SU-DHL-6 (cell line): ENCODE measurements around the gene EFCAB6.

Experiments used
- H2AFZ ChIP-seq: fragments of 200-600 bp; sonication (generic); 2 replicates; pipeline ENCODE4 v1.6.1; 2014; ENCODE audit warnings: low read depth, mild to moderate bottlenecking, moderate library complexity, mixed read lengths, antibody characterized with exemption, low read length; ENCODE audit not compliant: severe bottlenecking
- H3F3A ChIP-seq: fragments of 200-600 bp; shearing (Covaris generic); 2 replicates; pipeline ENCODE4 v1.6.0; 2016; ENCODE audit warnings: antibody characterized with exemption, mild to moderate bottlenecking; ENCODE audit not compliant: insufficient read depth
- H3K27ac ChIP-seq: fragments of 200-600 bp; sonication (generic); 2 replicates; pipeline ENCODE4 v1.5.1; 2016; ENCODE audit warnings: low read depth, mild to moderate bottlenecking, low read length, moderate library complexity, mixed read lengths
- H3K27me3 ChIP-seq: fragments of 200-600 bp; sonication (generic), shearing (Covaris generic); 2 replicates; pipeline ENCODE4 v1.6.0; 2014; ENCODE audit warnings: mild to moderate bottlenecking, low read length
- H3K36me3 ChIP-seq: fragments of 200-600 bp; sonication (generic); 2 replicates; pipeline ENCODE4 v1.6.1; 2014; ENCODE audit warnings: mild to moderate bottlenecking, low read length, mixed read lengths
- H3K4me2 ChIP-seq: fragments of 300-600, 200-600 bp; shearing (Covaris generic), sonication (generic); 2 replicates; pipeline ENCODE4 v1.6.0; 2014; ENCODE audit warnings: low read length, low read depth, mild to moderate bottlenecking; ENCODE audit not compliant: poor library complexity, severe bottlenecking
- H3K4me3 ChIP-seq: fragments of 200-600 bp; sonication (generic); 2 replicates; pipeline ENCODE4 v1.5.1; 2014; ENCODE audit warnings: antibody characterized with exemption, low read length, mild to moderate bottlenecking, mixed read lengths; ENCODE audit not compliant: insufficient read depth, poor library complexity, severe bottlenecking
- H3K79me2 ChIP-seq: fragments of 200-600 bp; sonication (generic); 2 replicates; pipeline ENCODE4 v1.6.1; 2014; ENCODE audit warnings: mild to moderate bottlenecking, low read length, moderate library complexity; ENCODE audit not compliant: insufficient read depth
- H3K9ac ChIP-seq: fragments of 200-600 bp; sonication (generic); 2 replicates; pipeline ENCODE4 v1.7.0; 2014; ENCODE audit warnings: mild to moderate bottlenecking, low read length
- H3K9me2 ChIP-seq: fragments of 200-600 bp; sonication (generic); replicated peaks from 2 replicates; pipeline ENCODE4 v1.6.1; 2014; ENCODE audit warnings: low read length; ENCODE audit not compliant: insufficient read depth
- H3K9me3 ChIP-seq: fragments of 200-600 bp; sonication (generic); 2 replicates; pipeline ENCODE4 v1.6.1; 2014; ENCODE audit warnings: low read length, mixed read lengths; ENCODE audit not compliant: insufficient read depth
- H4K20me1 ChIP-seq: fragments of 200-600 bp; sonication (generic); 2 replicates; pipeline ENCODE4 v1.6.1; 2014; ENCODE audit warnings: low read depth, mild to moderate bottlenecking, antibody characterized with exemption, low read length, moderate library complexity, mixed read lengths
- EZH2phosphoT487 ChIP-seq: fragments of 200-600 bp; sonication (generic), shearing (Covaris generic); conservative IDR thresholded peaks from 2 replicates; pipeline ENCODE4 v1.6.1; 2018; ENCODE audit warnings: mild to moderate bottlenecking, antibody characterized with exemption, low read length, moderate library complexity, mixed read lengths
- TF ChIP-seq, protein P1 (sequence below): fragments of 200-600 bp; sonication (generic); IDR thresholded peaks from one replicate; pipeline ENCODE4 v1.5.1; 2017; ENCODE audit warnings: antibody characterized with exemption, mild to moderate bottlenecking, low read length, moderate library complexity; ENCODE audit not compliant: insufficient read depth, poor library complexity, severe bottlenecking

EFCAB6 gene

DNA sequence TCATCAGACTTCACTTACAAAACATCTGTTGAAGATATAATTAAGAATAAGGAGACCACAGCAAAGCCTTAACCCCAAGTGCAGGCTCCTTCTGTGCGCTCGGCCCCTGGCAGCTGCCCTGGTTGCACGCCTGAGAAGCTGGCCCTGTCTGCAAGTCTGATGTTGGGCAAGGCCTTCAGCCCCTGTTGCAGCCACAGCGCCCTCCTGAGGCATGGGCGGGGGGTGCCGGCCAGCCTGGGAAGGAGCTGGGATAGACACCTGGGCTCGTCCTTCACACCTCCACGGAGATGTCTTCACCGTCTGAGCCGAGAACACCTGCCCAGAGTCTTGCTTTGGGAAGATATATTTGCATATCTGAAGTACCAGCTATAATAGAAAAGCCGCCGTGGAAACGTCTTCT, 296.2 kb downstream of the EFCAB6 start:
- TF ChIP-seq EZH2phosphoT487, result no peak
- TF ChIP-seq, protein P1, sequence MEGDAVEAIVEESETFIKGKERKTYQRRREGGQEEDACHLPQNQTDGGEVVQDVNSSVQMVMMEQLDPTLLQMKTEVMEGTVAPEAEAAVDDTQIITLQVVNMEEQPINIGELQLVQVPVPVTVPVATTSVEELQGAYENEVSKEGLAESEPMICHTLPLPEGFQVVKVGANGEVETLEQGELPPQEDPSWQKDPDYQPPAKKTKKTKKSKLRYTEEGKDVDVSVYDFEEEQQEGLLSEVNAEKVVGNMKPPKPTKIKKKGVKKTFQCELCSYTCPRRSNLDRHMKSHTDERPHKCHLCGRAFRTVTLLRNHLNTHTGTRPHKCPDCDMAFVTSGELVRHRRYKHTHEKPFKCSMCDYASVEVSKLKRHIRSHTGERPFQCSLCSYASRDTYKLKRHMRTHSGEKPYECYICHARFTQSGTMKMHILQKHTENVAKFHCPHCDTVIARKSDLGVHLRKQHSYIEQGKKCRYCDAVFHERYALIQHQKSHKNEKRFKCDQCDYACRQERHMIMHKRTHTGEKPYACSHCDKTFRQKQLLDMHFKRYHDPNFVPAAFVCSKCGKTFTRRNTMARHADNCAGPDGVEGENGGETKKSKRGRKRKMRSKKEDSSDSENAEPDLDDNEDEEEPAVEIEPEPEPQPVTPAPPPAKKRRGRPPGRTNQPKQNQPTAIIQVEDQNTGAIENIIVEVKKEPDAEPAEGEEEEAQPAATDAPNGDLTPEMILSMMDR, result no peak
- H2AFZ ChIP-seq, result no peak overlapping the region
- no peak overlapping the region for H3K4me3 ChIP-seq

DNA sequence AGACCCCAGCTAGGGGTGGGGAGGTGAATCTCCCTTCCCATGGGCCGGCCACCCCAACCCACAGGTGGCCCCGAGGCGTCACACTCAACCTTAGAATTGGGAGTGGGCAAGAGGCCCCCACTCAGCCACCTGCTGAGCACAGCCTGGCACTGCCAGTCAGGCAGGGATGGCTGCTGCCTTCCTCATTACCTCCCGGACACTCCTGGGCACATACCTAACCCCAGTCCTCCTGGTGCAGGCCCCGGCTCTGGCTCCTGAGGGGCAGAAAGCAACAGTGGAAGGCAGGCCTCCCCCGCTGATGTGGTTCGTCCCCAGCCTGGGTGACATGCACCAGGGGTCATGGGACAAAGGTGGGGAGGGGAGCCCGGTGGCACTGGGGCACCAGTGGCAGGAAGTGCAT, 296.7 kb downstream of the EFCAB6 start:
- Histone ChIP-seq H3K36me3 (no peaks in the 10 kb centered on the region), H3K27ac (no peak overlapping the region), H3K9me2 (no peaks in the 10 kb centered on the region), H2AFZ (no peak overlapping the region), H3F3A (no peaks in the 10 kb centered on the region), H3K27me3 (no peaks in the 10 kb centered on the region), H3K9me3 (no peaks in the 10 kb centered on the region), H4K20me1 (no peaks in the 10 kb centered on the region), H3K79me2 (no peaks in the 10 kb centered on the region), H3K4me2 (no peak overlapping the region), H3K9ac (no peak overlapping the region), H3K4me3 (no peak overlapping the region)
- TF ChIP-seq, protein P1, result no peak
- no peak for TF ChIP-seq EZH2phosphoT487

More for the DNA sequence above, 296.2 kb downstream of the EFCAB6 start:
- Histone ChIP-seq H3K9ac (no peak overlapping the region), H3K27me3 (no peaks in the 10 kb centered on the region), H3K36me3 (no peaks in the 10 kb centered on the region), H3F3A (no peaks in the 10 kb centered on the region), H3K4me2 (no peak overlapping the region), H4K20me1 (no peaks in the 10 kb centered on the region), H3K9me3 (no peaks in the 10 kb centered on the region), H3K79me2 (no peaks in the 10 kb centered on the region), H3K27ac (no peak overlapping the region), H3K9me2 (no peaks in the 10 kb centered on the region)

DNA sequence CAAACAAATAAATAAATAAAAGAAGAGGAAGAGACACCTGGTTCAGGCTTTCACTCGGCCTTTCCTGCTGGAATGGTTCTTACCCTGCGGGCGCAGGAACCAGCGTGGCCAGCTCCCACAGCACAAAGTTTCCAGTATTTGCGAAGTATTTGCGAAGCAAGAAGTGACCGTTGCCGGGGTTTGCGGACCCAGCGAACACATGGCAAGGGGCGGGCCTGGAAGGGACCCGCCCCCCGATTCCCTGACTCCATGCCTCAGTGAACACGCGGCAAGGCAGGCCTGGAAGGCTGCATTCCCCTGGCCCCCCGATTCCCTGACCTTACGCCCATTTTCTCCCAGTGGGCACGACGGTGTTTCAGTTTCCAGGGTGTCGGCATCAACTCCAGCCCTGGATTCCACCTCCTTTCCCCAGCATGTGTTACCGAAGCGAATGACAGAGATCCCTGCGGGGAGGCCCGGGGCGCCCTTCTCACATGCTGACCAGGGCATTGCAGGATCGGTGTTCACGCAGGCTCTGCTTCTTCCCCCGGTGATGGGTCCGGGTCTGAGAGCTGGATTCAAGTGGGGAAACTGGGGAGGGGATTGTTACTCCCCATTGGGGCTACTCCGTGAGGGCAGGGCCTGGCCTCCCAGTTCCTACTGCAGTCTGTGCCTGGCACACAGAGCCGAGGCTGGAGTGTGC, 297.5 kb downstream of the EFCAB6 start:
- no peak overlapping the region for H3K9ac ChIP-seq
- no peaks in the 10 kb centered on the region for H3K27me3 ChIP-seq
- no peaks in the 10 kb centered on the region for H3K9me3 ChIP-seq
- H4K20me1 ChIP-seq, result no peaks in the 10 kb centered on the region
- no peaks in the 10 kb centered on the region for H3K9me2 ChIP-seq
- H3F3A ChIP-seq, result no peaks in the 10 kb centered on the region
- no peak overlapping the region for H3K27ac ChIP-seq
- no peak overlapping the region for H3K4me3 ChIP-seq
- H2AFZ ChIP-seq, result no peak overlapping the region
- no peaks in the 10 kb centered on the region for H3K36me3 ChIP-seq
- no peaks in the 10 kb centered on the region for H3K79me2 ChIP-seq
- no peak for TF ChIP-seq EZH2phosphoT487
- TF ChIP-seq, protein P1, result no peak
- H3K4me2 ChIP-seq, result no peak overlapping the region
